ENCODE measurements around the gene GATAD2A. TPM values are rescaled to one million over a fixed set of nuclear protein-coding genes. Genes with fewer than 3 reads are reported as not detected.

GATAD2A gene
- total RNA-seq, 1 experiment from 2014 or later, result 189 TPM

DNA sequence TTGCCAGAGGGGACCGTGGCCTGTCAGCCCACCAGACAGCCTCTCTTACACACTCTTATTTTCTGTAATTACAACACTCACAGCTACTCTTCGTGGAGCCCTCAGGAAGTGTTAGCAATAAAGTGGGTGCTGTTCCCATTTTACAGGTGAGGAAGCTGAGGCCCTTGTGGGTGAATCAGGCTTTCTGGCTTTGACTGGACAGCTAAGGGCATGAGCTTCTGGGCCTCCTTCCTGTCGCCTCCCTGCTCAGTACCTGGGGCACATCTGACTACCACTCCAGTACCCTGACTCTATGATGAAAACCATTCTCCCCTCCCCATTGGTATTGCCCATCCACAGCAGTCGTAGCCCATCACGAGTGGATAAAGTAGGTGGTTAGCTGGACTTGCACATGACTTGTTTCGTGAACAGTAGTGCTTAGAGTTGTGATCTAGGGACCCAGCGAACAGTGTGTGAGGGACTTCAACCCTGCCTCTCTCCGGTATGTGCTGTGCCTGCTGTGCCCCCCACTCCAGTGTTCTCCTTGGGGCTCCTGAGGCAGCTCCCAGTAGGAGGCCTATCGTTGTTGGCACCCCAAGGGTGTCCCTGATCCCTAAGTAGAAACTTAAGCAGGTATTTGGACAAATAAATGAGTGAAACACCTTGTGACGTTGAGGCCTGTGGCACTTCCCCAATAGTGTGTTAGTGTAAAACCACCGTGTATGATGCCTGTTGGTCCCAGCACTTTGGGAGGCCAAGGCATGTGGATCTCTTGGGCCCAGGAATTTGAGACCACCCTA, 38.6 kb downstream of the GATAD2A start:
- H3K18ac ChIP-seq (ENCODE audit: insufficient read length, low read depth, low read length), result no peak overlapping the region
- TF ChIP-seq, protein P1, sequence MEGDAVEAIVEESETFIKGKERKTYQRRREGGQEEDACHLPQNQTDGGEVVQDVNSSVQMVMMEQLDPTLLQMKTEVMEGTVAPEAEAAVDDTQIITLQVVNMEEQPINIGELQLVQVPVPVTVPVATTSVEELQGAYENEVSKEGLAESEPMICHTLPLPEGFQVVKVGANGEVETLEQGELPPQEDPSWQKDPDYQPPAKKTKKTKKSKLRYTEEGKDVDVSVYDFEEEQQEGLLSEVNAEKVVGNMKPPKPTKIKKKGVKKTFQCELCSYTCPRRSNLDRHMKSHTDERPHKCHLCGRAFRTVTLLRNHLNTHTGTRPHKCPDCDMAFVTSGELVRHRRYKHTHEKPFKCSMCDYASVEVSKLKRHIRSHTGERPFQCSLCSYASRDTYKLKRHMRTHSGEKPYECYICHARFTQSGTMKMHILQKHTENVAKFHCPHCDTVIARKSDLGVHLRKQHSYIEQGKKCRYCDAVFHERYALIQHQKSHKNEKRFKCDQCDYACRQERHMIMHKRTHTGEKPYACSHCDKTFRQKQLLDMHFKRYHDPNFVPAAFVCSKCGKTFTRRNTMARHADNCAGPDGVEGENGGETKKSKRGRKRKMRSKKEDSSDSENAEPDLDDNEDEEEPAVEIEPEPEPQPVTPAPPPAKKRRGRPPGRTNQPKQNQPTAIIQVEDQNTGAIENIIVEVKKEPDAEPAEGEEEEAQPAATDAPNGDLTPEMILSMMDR (conservative IDR thresholded peaks at IDR 0.05), result no peak
- no peak overlapping the region for H3K4me2 ChIP-seq (ENCODE audit: insufficient read depth, insufficient read length, low read length)
- no peak overlapping the region for H2AFZ ChIP-seq (ENCODE audit: low read length)
- H3K27me3 Mint-ChIP-seq (ENCODE audit: low read depth), result no peaks in the 10 kb centered on the region
- no peaks in the 10 kb centered on the region for H3K23me2 ChIP-seq (ENCODE audit: insufficient read length, low read depth, low read length, poor library complexity, severe bottlenecking)
- H3T11ph ChIP-seq (ENCODE audit: low read length), result no peak overlapping the region
- no peaks in the 10 kb centered on the region for H3K9me3 Mint-ChIP-seq
- H3K79me1 ChIP-seq (ENCODE audit: insufficient read depth, low read depth, low read length, poor library complexity, severe bottlenecking), result peaks cover 9% of the 10 kb centered on the region
- no peak overlapping the region for H4K5ac ChIP-seq (ENCODE audit: insufficient read length, low read depth, low read length)
- no peak overlapping the region for H3K14ac ChIP-seq (ENCODE audit: insufficient read depth, low read length)
- H3K9ac ChIP-seq (ENCODE audit: extremely low read depth, insufficient read length, low read length), result no peak overlapping the region
- no peak overlapping the region for H4K8ac ChIP-seq (replicated peaks; ENCODE audit: insufficient read length, low read depth, low read length)
- H2BK15ac ChIP-seq (ENCODE audit: low read depth, low read length), result no peak overlapping the region
- no peaks in the 10 kb centered on the region for H3K27me3 ChIP-seq (ENCODE audit: insufficient read depth, low read length)
- DNase-seq, result no peak
- no peak overlapping the region for H3K27ac ChIP-seq (ENCODE audit: insufficient read length, low read depth, low read length)
- H3K36me3 Mint-ChIP-seq (ENCODE audit: insufficient read depth in 1 of 3, low read depth in 3 of 3), result peaks cover 0 to 9% (median 5%) of the 10 kb centered on the region in 3 experiments; a peak in 4 of 7 replicates
- peak overlapping the region; percentile 33 to 63 (median 52); a peak in 5 of 7 replicates for H3K27ac Mint-ChIP-seq
- H3K4me1 ChIP-seq (ENCODE audit: insufficient read depth, low read length), result peaks cover 14% of the 10 kb centered on the region; the same call in 1 of the 2 replicates
- H3K4me1 Mint-ChIP-seq, result peaks cover 44 to 49% of the 10 kb centered on the region in 2 experiments
- no peak overlapping the region for H3K56ac ChIP-seq (ENCODE audit: insufficient read length, low read depth, low read length)
- no peak overlapping the region for H2AK5ac ChIP-seq (ENCODE audit: insufficient read length, low read length)
- peaks cover 58% of the 10 kb centered on the region; the same call in 1 of the 2 replicates for H3K79me2 ChIP-seq (ENCODE audit: insufficient read depth, low read length)
- no peak overlapping the region for H3K4ac ChIP-seq (ENCODE audit: low read depth, low read length)
- H2BK120ac ChIP-seq (ENCODE audit: low read depth, low read length, poor library complexity, severe bottlenecking), result no peak overlapping the region
- H2BK20ac ChIP-seq (ENCODE audit: low read depth, low read length, poor library complexity, severe bottlenecking), result no peak overlapping the region
- no peak overlapping the region for H3K23ac ChIP-seq (ENCODE audit: insufficient read length, low read depth, low read length)
- no peak overlapping the region for H3K4me3 Mint-ChIP-seq
- H2BK5ac ChIP-seq (ENCODE audit: insufficient read length, low read length), result no peak overlapping the region
- no CpG with 5 or more reads among the region's 11 CpGs for WGBS (ENCODE audit: extremely low coverage, insufficient read length, low lambda C conversion rate)
- H2BK12ac ChIP-seq (ENCODE audit: insufficient read length, low read depth, low read length), result no peak overlapping the region
- no peaks in the 10 kb centered on the region for H3K9me3 ChIP-seq (ENCODE audit: control insufficient read depth, low read depth, low read length)
- no peak overlapping the region for H4K91ac ChIP-seq (ENCODE audit: insufficient read length, low read depth, low read length)
- no peaks in the 10 kb centered on the region for H4K20me1 ChIP-seq (ENCODE audit: control insufficient read depth, insufficient read depth, insufficient read length)
